HS-5 (cell line): ENCODE results near the gene GNB1L.

Experiments used
- DNase-seq: peaks from one replicate; pipeline ENCODE4 v3.0.0-alpha.2; 2012; ENCODE audit warnings: low read depth

The GNB1L gene

GRCh38 chr22:19807914-19808872 lies 46.5 kb downstream of the GNB1L start:
- no peak for DNase-seq

GRCh38 chr22:19807161-19807913 lies 47.3 kb downstream of the GNB1L start:
- DNase-seq, result no peak

- no peak for DNase-seq
These were observed 48.2 kb downstream of the GNB1L start for GRCh38 chr22:19806213-19807160.

- no peak for DNase-seq
These were observed 48.9 kb downstream of the GNB1L start for GRCh38 chr22:19805821-19806212.

GRCh38 chr22:19803736-19804267 lies 50.9 kb downstream of the GNB1L start:
- DNase-seq, result no peak

GRCh38 chr22:19802894-19803735 lies 51.6 kb downstream of the GNB1L start:
- DNase-seq, result no peak

- no peak for DNase-seq
These were observed 52.4 kb downstream of the GNB1L start for GRCh38 chr22:19802001-19802893.

- DNase-seq, result no peak
These were observed 53.2 kb downstream of the GNB1L start for GRCh38 chr22:19801340-19802000.

GRCh38 chr22:19800761-19801244 lies 53.9 kb downstream of the GNB1L start:
- DNase-seq, result no peak

GRCh38 chr22:19800306-19800705 lies 54.4 kb downstream of the GNB1L start:
- DNase-seq, result no peak

- DNase-seq, result peak; percentile 96
These were observed 55.1 kb downstream of the GNB1L start for GRCh38 chr22:19799322-19800190.

- DNase-seq, result no peak
These were observed 55.8 kb downstream of the GNB1L start for GRCh38 chr22:19798891-19799293.

- DNase-seq, result no peak
These were observed 56.5 kb downstream of the GNB1L start for GRCh38 chr22:19798003-19798665.

GRCh38 chr22:19797086-19798002 lies 57.3 kb downstream of the GNB1L start:
- no peak for DNase-seq

- DNase-seq, result no peak
These were observed 58.5 kb downstream of the GNB1L start for GRCh38 chr22:19796160-19796559.

GRCh38 chr22:19795617-19796008 lies 59.1 kb downstream of the GNB1L start:
- no peak for DNase-seq
